DND-41 (cell line): Measurements from ENCODE around the gene UQCC2.

ENCODE experiments used
- EZH2 ChIP-seq: IDR thresholded peaks from 3 replicates; pipeline ENCODE4 v1.6.1; 2012; ENCODE audit warnings: borderline replicate concordance, low read depth, mild to moderate bottlenecking, moderate library complexity, low read length, inconsistent platforms; ENCODE audit not compliant: severe bottlenecking
- TF ChIP-seq, protein P1 (sequence below): IDR thresholded peaks from 2 replicates; pipeline ENCODE4 v1.5.1; 2012; ENCODE audit warnings: borderline replicate concordance, low read length, moderate library complexity, mild to moderate bottlenecking; ENCODE audit not compliant: poor library complexity, severe bottlenecking; ENCODE audit errors: extremely low read depth

DNA sequence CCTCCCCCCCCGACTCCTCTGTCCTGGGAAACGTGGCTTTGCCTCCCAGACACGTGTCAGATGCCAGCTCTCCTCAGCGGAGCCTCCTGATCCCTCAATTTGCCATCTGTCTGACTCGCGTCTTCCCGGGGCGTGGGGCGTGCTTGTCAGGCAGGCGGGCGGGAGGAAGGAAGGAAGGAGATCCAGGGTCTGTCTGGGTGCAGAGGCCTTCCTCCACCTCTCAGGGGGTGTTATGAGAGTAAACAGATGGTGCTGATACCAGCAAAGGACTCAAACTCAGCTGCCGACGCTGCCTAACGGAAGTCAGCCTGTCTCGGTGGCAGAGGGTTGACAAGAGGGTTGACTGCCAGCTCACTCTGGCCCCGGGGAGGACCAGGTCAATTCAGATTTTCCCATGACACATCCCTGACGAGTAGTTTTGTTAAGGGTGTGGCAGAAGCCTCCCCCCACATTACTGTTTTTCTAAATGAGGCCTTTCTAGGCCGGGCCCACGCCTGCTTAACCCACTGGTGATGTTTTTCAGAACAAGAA lies 17.0 kb downstream of the UQCC2 start:
- TF ChIP-seq, protein P1, sequence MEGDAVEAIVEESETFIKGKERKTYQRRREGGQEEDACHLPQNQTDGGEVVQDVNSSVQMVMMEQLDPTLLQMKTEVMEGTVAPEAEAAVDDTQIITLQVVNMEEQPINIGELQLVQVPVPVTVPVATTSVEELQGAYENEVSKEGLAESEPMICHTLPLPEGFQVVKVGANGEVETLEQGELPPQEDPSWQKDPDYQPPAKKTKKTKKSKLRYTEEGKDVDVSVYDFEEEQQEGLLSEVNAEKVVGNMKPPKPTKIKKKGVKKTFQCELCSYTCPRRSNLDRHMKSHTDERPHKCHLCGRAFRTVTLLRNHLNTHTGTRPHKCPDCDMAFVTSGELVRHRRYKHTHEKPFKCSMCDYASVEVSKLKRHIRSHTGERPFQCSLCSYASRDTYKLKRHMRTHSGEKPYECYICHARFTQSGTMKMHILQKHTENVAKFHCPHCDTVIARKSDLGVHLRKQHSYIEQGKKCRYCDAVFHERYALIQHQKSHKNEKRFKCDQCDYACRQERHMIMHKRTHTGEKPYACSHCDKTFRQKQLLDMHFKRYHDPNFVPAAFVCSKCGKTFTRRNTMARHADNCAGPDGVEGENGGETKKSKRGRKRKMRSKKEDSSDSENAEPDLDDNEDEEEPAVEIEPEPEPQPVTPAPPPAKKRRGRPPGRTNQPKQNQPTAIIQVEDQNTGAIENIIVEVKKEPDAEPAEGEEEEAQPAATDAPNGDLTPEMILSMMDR, result no peak
- no peak for TF ChIP-seq EZH2
